ENCODE results near the gene GFOD1. TPM values are rescaled to one million over a fixed set of nuclear protein-coding genes. Genes with fewer than 3 reads are reported as not detected.

Gene GFOD1
- total RNA-seq, 1 donor from 2014 or later, result 2.0 TPM

DNA sequence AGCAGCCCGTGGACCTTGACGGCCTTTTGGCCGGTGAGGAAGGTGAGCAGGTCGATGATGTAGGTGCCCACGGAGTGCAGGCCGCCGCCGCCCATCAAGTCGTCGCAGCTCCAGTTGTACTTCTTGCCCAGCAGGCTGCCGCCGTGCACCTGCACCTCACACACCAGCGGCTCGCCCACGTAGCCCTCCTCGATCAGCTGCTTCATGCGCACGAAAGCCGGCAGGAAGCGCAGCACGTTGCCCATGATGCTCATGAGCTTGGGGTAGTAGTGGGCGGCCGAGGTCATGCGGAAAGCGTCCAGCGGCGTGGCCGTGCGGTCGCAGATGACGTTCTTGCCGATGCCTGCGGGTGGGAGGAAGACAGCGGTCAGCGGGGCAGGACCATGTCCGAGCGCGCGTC is 122.1 kb downstream of the GFOD1 start:
- peak; percentile 88 for DNase-seq (ENCODE audit: low spot score)
- Mint-ChIP-seq H3K36me3 (ENCODE audit: low read depth) (peaks cover 2% of the 10 kb centered on the region), H3K4me1 (ENCODE audit: low read depth) (peaks cover 15% of the 10 kb centered on the region), H3K9me3 (ENCODE audit: low read depth) (no peaks in the 10 kb centered on the region), H3K27ac (ENCODE audit: unreplicated experiment) (no peak overlapping the region), H3K27me3 (ENCODE audit: low read depth) (no peaks in the 10 kb centered on the region), H3K4me3 (ENCODE audit: unreplicated experiment) (no peak overlapping the region)
- TF ChIP-seq CTCF (IDR thresholded peaks at IDR 0.05), result no peak

- peak; percentile 92 for DNase-seq (ENCODE audit: low spot score)
- peaks cover 15% of the 10 kb centered on the region for H3K4me1 Mint-ChIP-seq (ENCODE audit: low read depth)
- TF ChIP-seq CTCF (IDR thresholded peaks at IDR 0.05), result no peak
- no peak overlapping the region for H3K4me3 Mint-ChIP-seq (ENCODE audit: unreplicated experiment)
- no peaks in the 10 kb centered on the region for H3K27me3 Mint-ChIP-seq (ENCODE audit: low read depth)
- no peaks in the 10 kb centered on the region for H3K9me3 Mint-ChIP-seq (ENCODE audit: low read depth)
- H3K36me3 Mint-ChIP-seq (ENCODE audit: low read depth), result peaks cover 2% of the 10 kb centered on the region
- H3K27ac Mint-ChIP-seq (ENCODE audit: unreplicated experiment), result no peak overlapping the region
Observed at GRCh38 chr6:13364842-13365241, 122.6 kb downstream of the GFOD1 start.

- no peak overlapping the region for H3K27ac Mint-ChIP-seq (ENCODE audit: unreplicated experiment)
- no peak overlapping the region for H3K4me3 Mint-ChIP-seq (ENCODE audit: unreplicated experiment)
- no peaks in the 10 kb centered on the region for H3K9me3 Mint-ChIP-seq (ENCODE audit: low read depth)
- peaks cover 2% of the 10 kb centered on the region for H3K36me3 Mint-ChIP-seq (ENCODE audit: low read depth)
- H3K4me1 Mint-ChIP-seq (ENCODE audit: low read depth), result peaks cover 10% of the 10 kb centered on the region
- DNase-seq (ENCODE audit: low spot score), result no peak
- no peaks in the 10 kb centered on the region for H3K27me3 Mint-ChIP-seq (ENCODE audit: low read depth)
- no peak for TF ChIP-seq CTCF (IDR thresholded peaks at IDR 0.05)
Observed at GRCh38 chr6:13362412-13362811, 125.0 kb downstream of the GFOD1 start.

- peaks cover 15% of the 10 kb centered on the region for H3K4me1 Mint-ChIP-seq (ENCODE audit: low read depth)
- TF ChIP-seq CTCF (IDR thresholded peaks at IDR 0.05), result no peak
Observed at GRCh38 chr6:13360671-13361540, 126.5 kb downstream of the GFOD1 start.

GRCh38 chr6:13359287-13359686 is 128.1 kb downstream of the GFOD1 start:
- DNase-seq (ENCODE audit: low spot score), result no peak
- Mint-ChIP-seq H3K36me3 (ENCODE audit: low read depth) (no peaks in the 10 kb centered on the region), H3K27ac (ENCODE audit: unreplicated experiment) (no peak overlapping the region), H3K27me3 (ENCODE audit: low read depth) (no peaks in the 10 kb centered on the region), H3K4me3 (ENCODE audit: unreplicated experiment) (no peak overlapping the region), H3K9me3 (ENCODE audit: low read depth) (no peaks in the 10 kb centered on the region), H3K4me1 (ENCODE audit: low read depth) (peaks cover 31% of the 10 kb centered on the region)
- TF ChIP-seq CTCF (IDR thresholded peaks at IDR 0.05), result no peak

More at GRCh38 chr6:13360671-13361540, 126.5 kb downstream of the GFOD1 start:
- no peak overlapping the region for H3K4me3 Mint-ChIP-seq (ENCODE audit: unreplicated experiment)
- no peak overlapping the region for H3K27ac Mint-ChIP-seq (ENCODE audit: unreplicated experiment)
- H3K27me3 Mint-ChIP-seq (ENCODE audit: low read depth), result no peaks in the 10 kb centered on the region
- no peaks in the 10 kb centered on the region for H3K9me3 Mint-ChIP-seq (ENCODE audit: low read depth)
- DNase-seq (ENCODE audit: low spot score), result no peak
- H3K36me3 Mint-ChIP-seq (ENCODE audit: low read depth), result peaks cover 2% of the 10 kb centered on the region

Data from chondrocyte (in vitro differentiated cells).